IMR-90 (cell line): ENCODE data around the gene PPP1R15A. TPM values are rescaled to one million over a fixed set of nuclear protein-coding genes. Genes with fewer than 3 reads are reported as not detected.
"Not testable (repeated sequence)": the region's sequence is repeated elsewhere in the genome, so short reads cannot be mapped to it uniquely, and the experiment has no call there.

Source experiments
- ATAC-seq: fragments of 200-7000 bp; cut with Tn5 transposase; 2 replicates; pipeline ENCODE4 v1.9.1; 2020; ENCODE audit warnings: low read depth, mild to moderate bottlenecking, moderate library complexity
- BruUV-seq: library from RNA; stranded (reverse); fragments of 400-500 nt; replicated peaks from 2 replicates; lab custom pipeline; 2021; lab: Mats Ljungman, UMichigan
- CTCF ChIA-PET: fragments of 300-600 bp; formaldehyde crosslinking; extraction: SDS; loops from one replicate; lab custom pipeline; 2021; ENCODE audit warnings: antibody characterized with exemption; lab: Yijun Ruan, JAX
- POLR2A ChIA-PET: fragments of 300-600 bp; sonication (Branson Sonifier 250); formaldehyde crosslinking; loops from one replicate; lab custom pipeline; 2022; ENCODE audit warnings: antibody characterized with exemption; ENCODE audit not compliant: unreplicated experiment; lab: Charles Lee
- DNase-seq: peaks from one replicate; pipeline ENCODE4 v3.0.0; 2013
- H2AFZ ChIP-seq: replicated peaks from 2 replicates; pipeline ENCODE3; 2013; ENCODE audit warnings: low read length, mild to moderate bottlenecking; ENCODE audit not compliant: poor library complexity
- H2AK5ac ChIP-seq: 2 replicates; pipeline ENCODE4 v1.6.1; 2013; ENCODE audit warnings: low read depth, low read length, inconsistent platforms
- H2AK9ac ChIP-seq: replicated peaks from 2 replicates; pipeline ENCODE3; 2013; ENCODE audit warnings: mild to moderate bottlenecking, low read depth, low read length, moderate library complexity; ENCODE audit not compliant: poor library complexity
- H2BK120ac ChIP-seq: 2 replicates; pipeline ENCODE4 v1.6.1; 2013; ENCODE audit warnings: low read depth, low read length, inconsistent platforms
- H2BK15ac ChIP-seq: 3 replicates; pipeline ENCODE4 v1.6.1; 2013; ENCODE audit warnings: low read depth, low read length, inconsistent platforms
- H2BK20ac ChIP-seq: 2 replicates; pipeline ENCODE4 v1.6.1; 2013; ENCODE audit warnings: low read depth, mild to moderate bottlenecking, inconsistent platforms, low read length, moderate library complexity
- H2BK5ac ChIP-seq: 2 replicates; pipeline ENCODE4 v1.6.1; 2013; ENCODE audit warnings: mild to moderate bottlenecking, low read depth, low read length, inconsistent platforms; ENCODE audit not compliant: poor library complexity, severe bottlenecking
- H3K14ac ChIP-seq: replicated peaks from 2 replicates; pipeline ENCODE4 v1.6.1; 2013; ENCODE audit warnings: low read depth, low read length, inconsistent platforms
- H3K18ac ChIP-seq: 2 replicates; pipeline ENCODE4 v1.6.1; 2013; ENCODE audit warnings: low read depth, low read length, control low read depth
- H3K23ac ChIP-seq: 2 replicates; pipeline ENCODE4 v1.6.1; 2013; ENCODE audit warnings: low read depth, low read length, inconsistent platforms
- H3K27ac ChIP-seq: 2 replicates; pipeline ENCODE4 v1.5.1; 2013; ENCODE audit warnings: mild to moderate bottlenecking, control low read depth, low read length; ENCODE audit not compliant: insufficient read depth
- H3K27me3 ChIP-seq: 2 replicates; pipeline ENCODE4 v1.6.1; 2013; ENCODE audit warnings: low read length; ENCODE audit not compliant: control insufficient read depth, insufficient read depth
- H3K36me3 ChIP-seq: 2 replicates; pipeline ENCODE4 v1.6.1; 2013; ENCODE audit warnings: low read length, mixed read lengths; ENCODE audit not compliant: control insufficient read depth, insufficient read depth
- H3K4ac ChIP-seq: 2 replicates; pipeline ENCODE4 v1.6.1; 2013; ENCODE audit warnings: low read depth, low read length, inconsistent platforms
- H3K4me1 ChIP-seq: 2 replicates; pipeline ENCODE4 v1.6.1; 2013; ENCODE audit warnings: low read length, mixed read lengths; ENCODE audit not compliant: control insufficient read depth, insufficient read depth
- H3K4me2 ChIP-seq: 2 replicates; pipeline ENCODE4 v1.6.1; 2013; ENCODE audit warnings: low read depth, mild to moderate bottlenecking, control low read depth, low read length, moderate library complexity
- H3K4me3 ChIP-seq: 2 replicates; pipeline ENCODE4 v1.5.1; 2013; ENCODE audit warnings: low read depth, mild to moderate bottlenecking, control low read depth, low read length, moderate library complexity; ENCODE audit not compliant: insufficient read depth
- H3K56ac ChIP-seq: 2 replicates; pipeline ENCODE4 v1.6.1; 2013; ENCODE audit warnings: low read length, inconsistent platforms; ENCODE audit not compliant: insufficient read depth; ENCODE audit errors: extremely low read depth
- H3K79me1 ChIP-seq, 2 experiments: 2 replicates each; pipeline ENCODE4 v1.6.1; 2013; ENCODE audit warnings: low read length in 2 of 2, inconsistent platforms in 1 of 2, low read depth in 1 of 2
- H3K9ac ChIP-seq: 2 replicates; pipeline ENCODE4 v1.6.1; 2013; ENCODE audit warnings: low read depth, low read length, control low read depth
- H3K9me1 ChIP-seq: 2 replicates; pipeline ENCODE4 v1.6.1; 2013; ENCODE audit warnings: low read length, inconsistent platforms; ENCODE audit not compliant: insufficient read depth
- H3K9me3 ChIP-seq: 2 replicates; pipeline ENCODE4 v1.6.1; 2013; ENCODE audit warnings: low read length; ENCODE audit not compliant: control insufficient read depth, insufficient read depth
- H4K20me1 ChIP-seq: 2 replicates; pipeline ENCODE4 v1.6.1; 2013; ENCODE audit warnings: low read length, inconsistent platforms; ENCODE audit not compliant: insufficient read depth
- H4K5ac ChIP-seq: 2 replicates; pipeline ENCODE4 v1.6.1; 2013; ENCODE audit warnings: mild to moderate bottlenecking, low read depth, low read length, control low read depth
- H4K8ac ChIP-seq, 2 experiments: 2 replicates each; pipeline ENCODE4 v1.6.1; 2013; ENCODE audit warnings: low read depth in 2 of 2, low read length in 2 of 2, control low read depth in 1 of 2, inconsistent platforms in 1 of 2
- H4K91ac ChIP-seq: 2 replicates; pipeline ENCODE4 v1.6.1; 2013; ENCODE audit warnings: low read depth, low read length, inconsistent platforms; ENCODE audit not compliant: insufficient read depth
- WGBS, 2 experiments: methylation state at CpG; one replicate each; pipeline versions ENCODE4 v1.1.5 to v1.1.7; 2013; ENCODE audit warnings: missing lambda C conversion rate in 2 of 2; ENCODE audit not compliant: insufficient read length in 1 of 2; ENCODE audit errors: extremely low coverage in 2 of 2; 5-methylcytosine and 5-hydroxymethylcytosine counted together
- dilution Hi-C: fragments of 300-500 bp; cut with HindIII; formaldehyde crosslinking; loops from one replicate; pipeline ENCODE4 v1.14.3; 2018; ENCODE audit warnings: low sequenced_read_pairs; ENCODE audit not compliant: unreplicated experiment
- in situ Hi-C: fragments of 300-500 bp; cut with MboI; formaldehyde crosslinking; loops from 3 replicates; pipeline ENCODE4 v1.14.3; 2019; ENCODE audit warnings: low sequenced_read_pairs, inconsistent platforms, mixed read lengths
- intact Hi-C: fragments of 100-400 bp; cut with micrococcal nuclease; formaldehyde crosslinking; loops from 2 replicates; pipeline ENCODE4 v1.10.0; 2022
- polyA plus RNA-seq, 3 experiments: library from polyadenylated mRNA; depleted of rRNA; stranded (reverse); fragments of >200 nt; gene quantifications; 2 replicates each; pipeline ENCODE4 v1.2.3, GENCODE V29; 2012; ENCODE audit warnings: low replicate concordance in 1 of 3
- total RNA-seq: library from RNA; depleted of rRNA; stranded (reverse); fragments of >200 nt; gene quantifications from 2 replicates; pipeline ENCODE4 v1.2.3, GENCODE V29; 2012

PPP1R15A gene
- total and polyA plus RNA-seq, 2 of the 4 experiments (the other 2 are of a cell fraction), result 26.7 to 87.7 TPM

- intact Hi-C loops, H3K56ac ChIP-seq, H2BK20ac ChIP-seq, DNase-seq, H3K18ac ChIP-seq, in situ Hi-C loops, H2AK9ac ChIP-seq, H2AK5ac ChIP-seq, H3K9ac ChIP-seq, CTCF ChIA-PET, H3K27me3 ChIP-seq, H3K23ac ChIP-seq, H4K5ac ChIP-seq, BruUV-seq, H3K9me1 ChIP-seq, H3K4me3 ChIP-seq, dilution Hi-C loops, ATAC-seq, H3K9me3 ChIP-seq, H2BK15ac ChIP-seq: not testable (repeated sequence)
- H3K36me3 ChIP-seq, result peaks cover 31% of the 10 kb centered on the region
- peak overlapping the region; percentile 26 for H2BK5ac ChIP-seq
- peak overlapping the region; percentile 16; the same call in 1 of the 2 replicates for H3K4me2 ChIP-seq
- peak overlapping the region; percentile 74 for H2AFZ ChIP-seq
- H3K14ac ChIP-seq, result 0 out of 2 replicates have a peak overlapping the region, but pooled peaks have one; percentile 49
- peak overlapping the region; percentile 47 for H3K4ac ChIP-seq
- WGBS, 2 experiments, result 100% methylated on average over 2 of the region's 31 CpGs; no CpG with 5 or more reads in 1 of the 2 experiments
- peak overlapping the region; percentile 3; the same call in 1 of the 2 replicates for H4K91ac ChIP-seq
- peaks cover 7 to 63% of the 10 kb centered on the region in 2 experiments for H3K79me1 ChIP-seq
- POLR2A ChIA-PET, result interaction anchor here (0.5 to 1.0 kb wide), 6 partner anchors 9 to 108 kb away, joined by 3 to 13 read pairs (median 5); no protein-coding TSS in a partner anchor
- peaks cover 42% of the 10 kb centered on the region for H4K20me1 ChIP-seq
- H2BK120ac ChIP-seq, result peak overlapping the region; percentile 44; the same call in 1 of the 2 replicates
- H3K27ac ChIP-seq, result peak overlapping the region; percentile 5; the same call in 1 of the 2 replicates
- H4K8ac ChIP-seq, result peak overlapping the region in 1 of 2 experiments; percentile 49; a peak in 1 of 4 replicates
- peaks cover 22% of the 10 kb centered on the region for H3K4me1 ChIP-seq
These were observed 595 bp upstream of the PPP1R15A start for GRCh38 chr19:48871471-48872181.
